GM19324 (cell line): Measurements from ENCODE around the gene PPARA.
A peak's percentile ranks its signal among the peaks of the same experiment; 100 is the strongest.

Experiments
- ATAC-seq: cut with Tn5 transposase; IDR thresholded peaks from one replicate; pipeline ENCODE4 v1.9.1; 2021; ENCODE audit warnings: mild to moderate bottlenecking, moderate library complexity; ENCODE audit not compliant: unreplicated experiment, low FRiP score

PPARA gene

GRCh38 chr22:46140989-46141928 lies 9.1 kb upstream of the PPARA start:
- ATAC-seq = no peak

- no peak for ATAC-seq
Observed at GRCh38 chr22:46142548-46143490, 7.5 kb upstream of the PPARA start.

DNA sequence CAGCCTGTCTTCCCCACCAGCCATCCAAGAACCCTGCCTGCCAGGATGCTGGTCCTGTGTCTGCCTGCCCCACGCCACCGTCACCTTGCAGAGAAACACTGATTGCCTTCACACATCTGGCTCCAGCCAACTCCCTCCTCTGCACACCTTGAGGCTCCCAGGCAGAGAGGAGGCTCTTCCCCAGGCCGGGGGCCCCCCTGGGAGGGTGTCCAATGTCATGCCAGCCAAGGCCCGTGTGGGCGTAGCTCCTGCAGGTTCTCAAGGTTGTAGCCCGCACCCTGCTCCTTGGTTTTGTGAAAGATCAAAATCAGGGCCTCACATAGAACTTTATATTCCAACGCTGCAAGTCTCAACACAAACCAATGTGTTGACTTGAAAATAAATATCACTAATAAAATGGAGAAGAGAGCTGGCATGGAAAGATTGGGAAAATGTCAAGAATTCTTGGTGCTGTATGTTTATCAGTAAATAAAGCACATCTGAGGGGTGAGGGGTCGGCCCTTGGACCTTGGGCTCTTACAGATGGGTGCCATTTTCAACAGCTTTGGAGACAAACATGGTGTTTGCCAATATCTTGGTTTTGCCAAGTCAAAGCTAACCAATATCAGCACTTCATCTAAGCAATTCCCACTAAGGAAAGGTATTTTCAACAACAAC lies 6.7 kb upstream of the PPARA start:
- no peak for ATAC-seq

DNA sequence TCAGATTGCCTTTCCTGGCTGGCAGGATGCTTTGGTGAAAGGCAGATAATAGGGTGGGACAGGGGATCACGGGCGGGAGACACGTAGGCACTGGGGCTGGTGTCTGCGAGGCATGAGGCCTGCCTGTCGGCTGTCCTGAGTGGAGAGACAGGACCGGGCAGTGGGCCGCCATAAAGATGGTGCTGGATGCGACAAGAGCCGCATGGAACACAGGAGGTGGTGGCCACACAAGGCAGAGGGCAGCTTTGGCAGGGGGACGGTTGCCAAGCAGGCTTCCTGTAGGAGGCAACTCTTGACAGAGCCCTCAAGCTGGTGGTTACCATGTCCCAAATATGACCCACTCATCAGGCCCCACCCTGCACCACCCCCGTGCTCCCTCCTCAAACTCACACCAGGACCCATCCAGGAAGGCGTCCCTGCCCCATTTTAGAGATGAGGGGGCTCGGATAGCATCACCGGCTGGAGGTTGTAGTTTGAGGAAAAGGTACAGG lies 4.9 kb upstream of the PPARA start:
- ATAC-seq = no peak

DNA sequence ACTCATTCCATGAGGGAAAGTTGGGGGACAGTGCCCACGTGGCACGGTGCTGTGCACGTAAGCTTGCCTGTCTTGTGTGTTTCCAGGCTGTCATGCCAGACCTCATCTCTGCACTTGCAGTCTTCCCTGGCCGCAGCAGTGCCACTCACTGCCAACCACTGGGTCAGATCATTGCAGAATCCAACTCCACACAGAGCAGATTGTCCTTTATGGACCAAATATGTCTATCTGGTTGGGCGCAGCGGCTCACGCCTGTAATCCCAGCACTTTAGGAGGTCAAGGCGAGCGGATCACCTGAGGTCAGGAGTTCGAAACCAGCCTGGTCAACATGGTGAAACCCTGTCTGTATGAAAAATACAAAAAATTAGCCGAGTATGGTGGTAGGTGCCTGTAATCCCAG lies 4.4 kb upstream of the PPARA start:
- ATAC-seq = no peak

DNA sequence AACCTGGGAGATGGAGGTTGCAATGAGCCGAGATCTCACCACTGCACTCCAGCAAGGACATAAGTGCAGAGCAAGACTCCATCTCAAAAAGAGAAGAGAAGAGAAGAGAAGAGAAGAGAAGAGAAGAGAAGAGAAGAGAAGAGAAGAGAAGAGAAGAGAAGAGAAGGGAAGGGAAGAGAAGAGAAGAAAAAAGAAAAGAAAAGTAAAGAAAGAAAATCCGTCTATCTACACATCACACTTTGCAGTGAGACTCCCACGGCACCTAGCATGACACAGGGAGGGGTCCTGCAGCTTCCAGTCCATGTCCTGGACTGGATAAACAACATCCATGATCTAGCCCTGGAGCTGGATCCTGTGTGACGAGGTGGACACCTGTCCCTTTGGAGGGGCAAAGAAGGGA lies 4.0 kb upstream of the PPARA start:
- ATAC-seq = no peak

GRCh38 chr22:46147061-46147460 lies 3.3 kb upstream of the PPARA start:
- no peak for ATAC-seq

DNA sequence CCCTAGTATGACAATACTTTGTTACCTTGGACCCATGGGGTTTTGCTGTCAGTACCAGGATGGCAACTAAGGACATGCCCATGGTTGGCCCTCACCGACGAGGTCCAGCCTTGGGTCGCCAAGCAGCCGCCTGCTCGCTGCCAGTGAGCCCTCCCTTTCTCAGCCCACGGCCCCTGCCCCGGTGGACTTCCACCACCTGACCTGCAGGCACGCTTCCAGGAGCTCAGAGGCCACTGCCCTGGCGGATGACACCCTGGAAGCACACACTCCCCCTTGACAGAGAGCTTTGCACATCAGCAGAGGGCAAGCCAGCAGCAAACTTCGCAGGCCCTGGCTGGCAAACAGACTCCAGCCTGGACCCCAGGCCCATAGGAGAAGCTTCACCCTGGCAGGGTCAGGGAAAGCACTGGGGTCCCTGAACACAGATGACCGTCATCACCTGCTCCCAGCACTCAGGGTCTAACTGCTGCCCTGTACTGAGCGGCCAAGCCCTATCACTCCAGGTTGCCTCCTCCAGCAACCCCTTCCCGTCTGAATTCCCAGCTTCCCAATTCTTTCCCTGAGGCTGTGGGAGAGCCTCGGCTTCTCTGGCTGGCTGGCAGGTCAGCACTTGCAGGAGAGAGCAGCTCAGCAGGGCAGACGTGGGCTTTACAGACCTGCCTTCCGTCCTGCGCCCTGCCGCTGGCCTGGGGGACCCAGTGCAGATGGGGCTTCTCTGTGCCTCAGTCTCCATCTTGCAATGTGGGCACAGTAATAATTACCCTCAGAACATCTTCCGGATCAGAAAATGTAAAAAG lies 2.7 kb upstream of the PPARA start:
- ATAC-seq = no peak

- ATAC-seq = no peak
Observed at GRCh38 chr22:46148336-46148735, 2.0 kb upstream of the PPARA start.

DNA sequence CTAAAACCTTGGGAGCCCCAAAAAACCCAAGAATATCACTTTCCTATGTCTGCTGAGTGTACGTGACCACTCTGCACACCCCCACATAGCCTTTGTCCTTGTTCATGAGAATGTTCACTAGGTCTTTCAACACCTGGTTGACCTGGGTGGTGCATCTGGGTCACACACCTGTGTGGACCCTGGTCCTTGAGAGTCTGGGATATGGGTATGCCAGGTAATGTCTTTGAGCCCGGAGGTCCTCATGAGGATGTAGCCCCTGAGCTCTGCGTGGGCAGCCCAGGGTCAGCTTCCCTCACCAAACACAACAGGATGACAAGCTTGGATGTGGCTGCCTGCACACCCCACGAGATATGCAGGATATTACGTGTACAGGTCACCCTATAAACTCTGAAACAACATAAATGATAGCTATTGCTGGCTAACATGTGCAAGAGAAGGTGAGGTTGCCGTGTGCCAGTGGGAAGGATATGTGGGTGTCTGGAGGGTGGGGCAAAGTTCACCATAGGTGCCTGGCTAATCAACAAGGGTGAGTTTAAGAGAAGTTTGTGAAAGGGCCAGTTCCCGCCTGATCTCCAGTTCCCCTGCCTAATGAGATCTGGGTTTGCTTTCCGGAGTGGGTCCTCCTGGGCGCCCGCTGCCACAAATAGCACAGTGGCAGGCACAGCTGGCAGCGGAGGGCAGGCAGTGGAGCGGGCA lies 1.4 kb upstream of the PPARA start:
- no peak for ATAC-seq

GRCh38 chr22:46149512-46150033 lies 753 bp upstream of the PPARA start:
- ATAC-seq = peak; percentile 4

DNA sequence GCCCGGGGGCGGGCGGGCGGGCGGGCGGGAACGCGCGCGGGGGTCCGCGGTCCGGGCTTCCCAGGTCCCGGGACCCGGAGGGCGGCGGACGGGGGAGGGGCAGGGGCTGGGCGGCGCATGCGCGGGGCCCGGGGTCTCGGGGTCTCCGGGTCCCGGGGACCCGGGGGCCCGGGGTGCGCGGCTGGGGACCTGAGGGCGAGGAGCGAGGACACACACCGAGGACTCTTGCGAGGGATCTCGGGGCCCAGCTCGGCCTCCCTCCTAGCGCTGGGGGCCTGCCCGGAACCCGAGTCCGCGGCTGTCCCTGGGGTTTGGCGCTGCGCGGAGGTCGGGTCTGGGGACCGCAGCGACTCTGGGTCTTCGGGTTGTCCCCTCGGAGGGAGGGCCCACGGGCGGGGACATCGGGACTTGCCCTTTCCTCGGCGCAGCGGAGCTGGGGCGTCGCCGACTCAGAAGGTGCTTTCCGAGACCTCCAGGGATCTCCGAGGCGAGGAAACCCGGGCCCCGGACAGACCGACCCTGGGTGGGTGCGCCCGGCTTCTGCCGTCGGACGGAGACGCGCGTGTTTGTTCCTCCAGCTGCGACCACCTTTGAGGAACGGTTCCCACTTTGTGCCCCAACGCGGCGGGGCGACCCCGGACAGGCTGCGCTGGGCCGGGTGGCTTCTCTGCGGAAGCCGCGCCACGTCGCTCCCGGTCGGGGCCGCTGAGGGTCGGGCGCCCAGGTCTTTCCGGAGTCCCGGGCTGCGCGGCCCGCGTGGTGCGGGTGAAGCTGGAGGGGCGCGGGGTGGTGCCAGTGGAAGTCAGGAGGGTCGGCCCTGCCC lies 540 bp downstream of the PPARA start:
- peak; percentile 46 for ATAC-seq

GRCh38 chr22:46153930-46154329 lies 3.6 kb downstream of the PPARA start:
- ATAC-seq = no peak

GRCh38 chr22:46156031-46156430 lies 5.7 kb downstream of the PPARA start:
- ATAC-seq = no peak

GRCh38 chr22:46158283-46158682 lies 8.0 kb downstream of the PPARA start:
- ATAC-seq = no peak

DNA sequence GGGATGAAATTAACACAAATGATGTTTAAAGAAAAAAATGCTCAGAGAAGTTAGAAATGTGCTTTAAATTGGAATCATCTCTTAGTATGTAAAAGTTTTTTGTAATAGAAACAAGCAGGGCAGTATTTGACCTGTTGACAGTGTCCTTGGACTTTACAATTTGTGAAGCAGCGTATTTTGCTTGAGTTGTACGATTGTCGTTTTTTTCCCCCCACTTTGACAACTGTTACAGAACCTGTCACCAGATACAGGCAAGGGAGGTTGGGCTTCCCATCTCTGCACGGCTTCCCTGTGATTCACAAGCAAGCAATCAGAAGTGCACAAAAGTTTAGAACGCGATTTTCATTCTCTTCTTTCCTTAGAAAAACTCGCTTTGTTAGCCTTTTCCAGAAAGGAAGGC lies 8.9 kb downstream of the PPARA start:
- no peak for ATAC-seq

- no peak for ATAC-seq
Observed at GRCh38 chr22:46159777-46160176, 9.5 kb downstream of the PPARA start.

- no peak for ATAC-seq
Observed at GRCh38 chr22:46162285-46162684, 12.0 kb downstream of the PPARA start.
